Lung (tissue), 12 donors: ENCODE measurements around the gene DOCK3. TPM values are rescaled to one million over a fixed set of nuclear protein-coding genes. Genes with fewer than 3 reads are reported as not detected.

Experiments
- ATAC-seq: fragments of 200-7000 bp; cut with Tn5 transposase; one replicate; pipeline ENCODE4 v1.9.1; 2020; ENCODE audit warnings: moderate number of reproducible peaks; ENCODE audit not compliant: insufficient read depth, low FRiP score
- DNase-seq, 3 donors: peaks; one replicate each; pipeline ENCODE4 v3.0.0-alpha.2; 2013 to 2017
- H3K27ac ChIP-seq, 2 donors: one replicate each; pipeline ENCODE4 v1.5.1; 2013; ENCODE audit warnings: mild to moderate bottlenecking in 2 of 2, moderate library complexity in 2 of 2, control low read depth in 1 of 2, inconsistent platforms in 1 of 2, low read depth in 1 of 2, low read length in 1 of 2
- H3K27me3 ChIP-seq, 3 donors: one replicate each; pipeline ENCODE4 v1.5.1; 2013; ENCODE audit warnings: low read length in 2 of 3; ENCODE audit not compliant: control insufficient read depth in 3 of 3, insufficient read depth in 3 of 3
- H3K36me3 ChIP-seq, 4 donors: one replicate each; pipeline ENCODE4 v1.5.1; 2013; ENCODE audit warnings: low read length in 4 of 4, mild to moderate bottlenecking in 1 of 4, moderate library complexity in 1 of 4; ENCODE audit not compliant: control insufficient read depth in 4 of 4, insufficient read depth in 4 of 4
- H3K4me1 ChIP-seq, 5 donors: one replicate each; pipeline ENCODE4 v1.5.1; 2013; ENCODE audit warnings: low read length in 5 of 5, mild to moderate bottlenecking in 2 of 5, moderate library complexity in 1 of 5; ENCODE audit not compliant: control insufficient read depth in 5 of 5, insufficient read depth in 5 of 5
- H3K4me3 ChIP-seq: one replicate; pipeline ENCODE4 v1.5.1; 2013; ENCODE audit warnings: mild to moderate bottlenecking, control low read depth, moderate library complexity
- H3K9ac ChIP-seq, 2 donors: one replicate each; pipeline ENCODE4 v1.5.1; 2013; ENCODE audit warnings: low read length in 2 of 2, control low read depth in 1 of 2; ENCODE audit not compliant: insufficient read depth in 1 of 2
- H3K9me3 ChIP-seq, 4 donors: one replicate each; pipeline ENCODE4 v1.5.1; 2013; ENCODE audit warnings: low read length in 3 of 4, mild to moderate bottlenecking in 1 of 4, moderate library complexity in 1 of 4; ENCODE audit not compliant: control insufficient read depth in 4 of 4, insufficient read depth in 3 of 4
- WGBS, 2 donors: extraction: QIAGEN DNeasy Blood & Tissue Kit; methylation state at CpG; one replicate each; pipeline ENCODE4 v1.1.7; 2013; 5-methylcytosine and 5-hydroxymethylcytosine counted together
- polyA plus RNA-seq, 2 donors: library from polyadenylated mRNA; stranded (reverse); fragments of 200-250 nt; gene quantifications; one replicate each; pipeline ENCODE4 v1.2.1, GENCODE V29; 2013
- total RNA-seq, 2 donors: library from RNA; depleted of rRNA in 1 of 2; stranded (reverse); fragments of >200 nt in 1 of 2; gene quantifications; one replicate each; pipeline ENCODE4 v1.2.1, GENCODE V29; 2014 to 2021
- TF ChIP-seq, protein P1 (sequence below): IDR thresholded peaks from 2 replicates; pipeline ENCODE4 v1.5.1; 2012; ENCODE audit warnings: mild to moderate bottlenecking; ENCODE audit errors: control extremely low read depth, extremely low read depth
- donor health status: control.
- donor health status: control.
- donor health status: Bipolar disorder and iron deficiency.
- donor health status: healthy.
- donor health status: DM: yes; HTN: yes; CAD: no.

Gene DOCK3
- total and polyA plus RNA-seq, 4 donors: 0.06 to 1.4 (median 0.34) TPM

DNA sequence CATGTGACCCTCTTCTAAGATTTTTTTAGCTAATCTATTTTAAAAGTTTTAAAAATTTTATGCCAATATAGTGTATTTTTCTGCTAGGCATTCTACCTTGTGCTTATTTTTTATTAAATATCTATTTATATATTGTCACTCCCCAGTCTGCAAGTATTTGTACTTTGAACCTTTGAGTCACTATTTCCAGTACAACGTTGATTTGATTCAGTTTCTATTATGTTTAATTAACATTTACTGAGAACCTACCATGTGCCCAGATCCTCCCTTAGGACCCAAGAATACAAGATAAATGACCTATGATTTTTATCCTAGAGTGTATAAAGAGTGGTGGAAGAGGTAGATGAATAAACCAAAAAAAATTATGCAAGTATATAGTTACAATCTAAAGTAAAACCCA lies 311.2 kb downstream of the DOCK3 start:
- no peak for DNase-seq
- TF ChIP-seq, protein P1, sequence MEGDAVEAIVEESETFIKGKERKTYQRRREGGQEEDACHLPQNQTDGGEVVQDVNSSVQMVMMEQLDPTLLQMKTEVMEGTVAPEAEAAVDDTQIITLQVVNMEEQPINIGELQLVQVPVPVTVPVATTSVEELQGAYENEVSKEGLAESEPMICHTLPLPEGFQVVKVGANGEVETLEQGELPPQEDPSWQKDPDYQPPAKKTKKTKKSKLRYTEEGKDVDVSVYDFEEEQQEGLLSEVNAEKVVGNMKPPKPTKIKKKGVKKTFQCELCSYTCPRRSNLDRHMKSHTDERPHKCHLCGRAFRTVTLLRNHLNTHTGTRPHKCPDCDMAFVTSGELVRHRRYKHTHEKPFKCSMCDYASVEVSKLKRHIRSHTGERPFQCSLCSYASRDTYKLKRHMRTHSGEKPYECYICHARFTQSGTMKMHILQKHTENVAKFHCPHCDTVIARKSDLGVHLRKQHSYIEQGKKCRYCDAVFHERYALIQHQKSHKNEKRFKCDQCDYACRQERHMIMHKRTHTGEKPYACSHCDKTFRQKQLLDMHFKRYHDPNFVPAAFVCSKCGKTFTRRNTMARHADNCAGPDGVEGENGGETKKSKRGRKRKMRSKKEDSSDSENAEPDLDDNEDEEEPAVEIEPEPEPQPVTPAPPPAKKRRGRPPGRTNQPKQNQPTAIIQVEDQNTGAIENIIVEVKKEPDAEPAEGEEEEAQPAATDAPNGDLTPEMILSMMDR: no peak
- Histone ChIP-seq H3K4me3 (no peak overlapping the region), H3K36me3 (no peaks in the 10 kb centered on the region), H3K9ac (no peak overlapping the region), H3K4me1 (no peaks in the 10 kb centered on the region), H3K27me3 (no peaks in the 10 kb centered on the region), H3K27ac (no peak overlapping the region), H3K9me3 (peaks cover 0 to 16% (median 3%) of the 10 kb centered on the region in 4 donors)
- WGBS, 2 donors: 75 to 89% methylated on average over 1 of the region's 1 CpG
- no peak for ATAC-seq

DNA sequence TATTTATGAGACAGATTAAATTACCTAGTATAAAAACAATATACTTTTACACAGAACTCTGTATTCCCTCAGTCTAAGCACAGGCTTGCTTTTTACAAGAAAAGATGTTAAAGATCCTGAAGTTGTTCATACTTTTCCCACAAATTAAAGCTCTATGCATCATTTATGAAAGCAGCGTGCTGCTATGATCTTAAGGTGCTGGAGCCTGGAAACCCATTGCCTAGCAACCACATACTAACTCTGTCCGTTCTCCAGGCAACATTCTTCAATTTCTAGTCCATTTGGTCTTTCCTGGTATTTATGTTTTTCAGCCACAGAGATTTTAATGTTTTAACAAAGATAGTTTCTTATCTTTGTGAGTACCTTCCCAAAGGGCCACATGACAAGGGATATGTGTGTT lies 312.0 kb downstream of the DOCK3 start:
- no peak overlapping the region for H3K9ac ChIP-seq
- no peak for DNase-seq
- H3K27ac ChIP-seq: no peak overlapping the region
- WGBS, 2 donors: 58 to 76% methylated on average over 2 of the region's 2 CpGs
- H3K27me3 ChIP-seq: no peaks in the 10 kb centered on the region
- H3K4me1 ChIP-seq: no peaks in the 10 kb centered on the region
- no peaks in the 10 kb centered on the region for H3K36me3 ChIP-seq
- H3K4me3 ChIP-seq: no peak overlapping the region
- no peak for ATAC-seq
- peaks cover 0 to 16% (median 6%) of the 10 kb centered on the region in 4 donors for H3K9me3 ChIP-seq
- TF ChIP-seq, protein P1: no peak

DNA sequence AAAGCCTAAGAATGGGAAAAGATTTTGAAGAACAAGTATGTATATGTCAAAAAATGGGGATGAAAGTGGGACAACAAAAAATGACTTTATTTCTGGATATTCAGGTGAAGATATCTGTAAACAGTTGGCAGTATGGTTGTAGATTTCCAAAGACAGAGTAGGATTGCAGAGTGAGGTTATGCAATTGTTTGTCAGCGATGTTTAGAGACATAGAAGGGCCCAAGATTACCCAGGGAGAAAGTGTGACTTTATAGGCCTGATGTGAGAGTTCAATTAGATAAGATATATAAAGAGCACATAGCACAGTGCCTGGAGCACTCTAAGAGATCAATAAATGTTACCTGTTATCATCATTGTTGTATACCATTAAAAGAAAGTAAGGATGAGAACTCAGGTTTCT lies 319.8 kb downstream of the DOCK3 start:
- DNase-seq (no peak), ATAC-seq (no peak)
- Histone ChIP-seq H3K27me3 (no peaks in the 10 kb centered on the region), H3K9ac (no peak overlapping the region), H3K4me1 (no peaks in the 10 kb centered on the region), H3K27ac (no peak overlapping the region), H3K9me3 (peaks cover 0 to 5% (median 2%) of the 10 kb centered on the region in 4 donors), H3K36me3 (no peaks in the 10 kb centered on the region), H3K4me3 (no peak overlapping the region)
- TF ChIP-seq, protein P1: no peak
- WGBS, 2 donors: 72 to 85% methylated on average over 1 of the region's 1 CpG
